GM18526 (cell line): ENCODE results near the gene POR.

Source experiments
- POLR2A ChIP-seq: IDR thresholded peaks from 3 replicates; pipeline ENCODE4 v1.6.1; 2011; ENCODE audit not compliant: insufficient read length; ENCODE audit errors: extremely low read depth

The POR gene

GRCh38 chr7:75971961-75972763 is 57.2 kb downstream of the POR start:
- no peak for TF ChIP-seq POLR2A

- TF ChIP-seq POLR2A: no peak
These were observed 62.8 kb downstream of the POR start for GRCh38 chr7:75977743-75978142.

DNA sequence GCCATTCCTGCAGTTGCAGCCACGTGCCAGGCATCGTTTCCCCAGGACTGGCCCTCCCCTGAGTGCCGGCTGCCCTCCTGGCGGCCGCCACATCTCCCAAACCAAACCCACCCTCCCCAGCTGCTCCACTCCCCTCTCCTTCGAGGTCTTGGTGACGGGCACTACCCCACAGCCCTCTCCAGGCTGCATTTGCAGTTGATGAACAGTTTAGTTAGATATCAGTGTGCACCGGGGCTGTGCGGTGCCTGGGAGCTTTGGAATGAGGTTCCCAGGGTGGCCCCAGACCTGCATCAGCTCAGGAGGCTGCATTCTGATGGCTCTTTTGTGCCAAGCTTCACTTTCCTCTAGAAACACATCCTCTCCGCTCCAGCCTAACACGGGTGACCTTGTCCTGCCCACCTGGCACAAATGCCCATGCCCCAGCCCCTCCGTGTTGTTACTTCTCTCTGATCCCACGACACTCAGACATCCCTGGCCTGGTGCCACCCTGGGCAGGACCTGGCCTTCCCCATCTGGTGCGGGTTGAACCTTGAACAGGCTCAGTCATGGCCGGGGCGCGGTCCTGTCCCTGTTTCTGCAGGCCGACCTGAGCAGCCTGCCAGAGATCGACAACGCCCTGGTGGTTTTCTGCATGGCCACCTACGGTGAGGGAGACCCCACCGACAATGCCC is 64.9 kb downstream of the POR start:
- TF ChIP-seq POLR2A: no peak

DNA sequence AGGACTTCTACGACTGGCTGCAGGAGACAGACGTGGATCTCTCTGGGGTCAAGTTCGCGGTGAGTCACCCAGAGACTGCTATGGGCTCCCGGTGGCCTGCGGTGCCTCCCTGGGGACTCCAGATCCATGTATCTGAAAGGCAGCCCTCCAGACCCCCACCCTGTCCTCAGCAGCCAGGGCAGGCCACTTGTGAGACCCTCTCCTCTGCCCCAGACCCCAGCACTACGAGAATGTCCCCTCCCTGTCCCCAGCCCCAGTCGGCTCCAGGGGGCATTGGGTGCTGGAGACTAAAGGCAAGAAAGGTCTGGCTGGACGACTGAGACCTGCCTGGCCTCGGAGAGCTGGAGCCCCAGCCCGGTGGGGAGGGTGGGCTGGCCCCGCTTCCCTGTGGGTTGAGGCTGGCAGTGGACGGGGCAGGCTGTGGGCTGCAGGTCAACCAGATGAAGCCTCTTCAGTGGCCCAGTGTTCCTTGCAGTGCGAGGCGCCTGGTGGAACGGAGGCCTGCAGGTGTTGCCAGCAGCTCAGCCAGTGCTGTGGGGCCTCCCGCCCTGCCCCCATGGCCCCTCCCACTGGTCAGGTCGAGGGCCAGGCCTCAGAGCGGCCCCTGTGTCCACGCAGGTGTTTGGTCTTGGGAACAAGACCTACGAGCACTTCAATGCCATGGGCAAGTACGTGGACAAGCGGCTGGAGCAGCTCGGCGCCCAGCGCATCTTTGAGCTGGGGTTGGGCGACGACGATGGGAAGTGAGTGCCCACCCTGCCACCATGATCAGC is 65.7 kb downstream of the POR start:
- TF ChIP-seq POLR2A: no peak

GRCh38 chr7:75981203-75981452 is 66.2 kb downstream of the POR start:
- TF ChIP-seq POLR2A: no peak

GRCh38 chr7:75981453-75982305 is 66.7 kb downstream of the POR start:
- TF ChIP-seq POLR2A: no peak

DNA sequence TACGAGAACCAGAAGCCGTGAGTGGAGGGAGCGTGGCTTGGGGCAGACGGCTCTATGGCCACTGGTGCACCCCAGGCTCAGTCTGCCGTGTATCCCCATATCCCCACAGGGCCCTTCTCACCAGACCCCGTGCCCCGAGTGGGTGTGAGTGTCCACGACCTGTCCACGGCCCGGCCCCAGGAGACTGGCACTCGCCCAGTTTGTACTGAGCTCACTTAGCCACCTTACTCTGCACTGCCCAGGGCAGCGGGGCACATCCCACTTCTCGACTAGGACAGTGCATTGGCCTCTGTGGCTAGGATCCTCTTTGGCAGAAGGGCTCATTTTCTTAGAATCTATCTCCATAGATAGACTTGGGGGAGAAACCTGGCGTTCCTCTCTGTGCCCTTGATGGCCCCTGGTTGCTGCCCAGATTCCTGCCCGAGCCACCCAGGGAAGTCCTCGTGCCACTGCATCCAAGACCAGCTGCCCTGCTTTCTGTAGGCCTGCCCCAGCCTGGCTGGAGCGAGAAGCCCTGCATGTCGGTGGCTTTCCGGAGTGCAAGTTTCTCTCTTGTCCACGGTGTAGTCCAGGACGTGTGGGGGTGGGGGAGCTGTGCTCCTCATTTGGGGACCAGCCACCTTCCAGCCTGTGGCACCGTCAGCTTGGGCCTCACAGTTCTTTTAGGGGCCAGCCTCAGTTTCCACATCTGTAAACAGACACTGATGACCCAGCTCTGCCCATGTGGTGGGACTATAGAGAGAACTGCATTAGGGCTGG is 67.5 kb downstream of the POR start:
- TF ChIP-seq POLR2A: no peak

DNA sequence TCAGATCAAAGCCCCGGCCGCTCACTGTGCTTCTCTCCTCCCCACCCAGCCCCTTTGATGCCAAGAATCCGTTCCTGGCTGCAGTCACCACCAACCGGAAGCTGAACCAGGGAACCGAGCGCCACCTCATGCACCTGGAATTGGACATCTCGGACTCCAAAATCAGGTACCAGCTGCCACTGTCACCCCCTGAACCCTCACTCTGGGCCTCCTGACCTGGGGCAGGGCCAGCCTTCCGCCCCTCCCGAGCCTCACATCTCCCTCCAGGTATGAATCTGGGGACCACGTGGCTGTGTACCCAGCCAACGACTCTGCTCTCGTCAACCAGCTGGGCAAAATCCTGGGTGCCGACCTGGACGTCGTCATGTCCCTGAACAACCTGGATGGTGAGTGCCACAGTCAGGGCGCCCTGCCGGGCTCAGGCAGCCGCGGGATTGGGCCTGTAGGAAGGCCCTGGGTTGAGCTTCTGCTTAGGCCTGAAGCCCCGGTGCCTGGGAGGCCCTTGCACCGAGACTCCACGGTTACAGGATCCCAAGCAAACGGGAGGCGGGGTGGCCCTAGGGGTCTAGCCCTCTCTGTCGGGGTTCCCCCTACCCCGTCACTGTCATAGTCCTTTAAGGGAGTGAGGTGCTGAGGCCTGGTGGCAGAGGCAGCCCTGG is 68.6 kb downstream of the POR start:
- TF ChIP-seq POLR2A: no peak

DNA sequence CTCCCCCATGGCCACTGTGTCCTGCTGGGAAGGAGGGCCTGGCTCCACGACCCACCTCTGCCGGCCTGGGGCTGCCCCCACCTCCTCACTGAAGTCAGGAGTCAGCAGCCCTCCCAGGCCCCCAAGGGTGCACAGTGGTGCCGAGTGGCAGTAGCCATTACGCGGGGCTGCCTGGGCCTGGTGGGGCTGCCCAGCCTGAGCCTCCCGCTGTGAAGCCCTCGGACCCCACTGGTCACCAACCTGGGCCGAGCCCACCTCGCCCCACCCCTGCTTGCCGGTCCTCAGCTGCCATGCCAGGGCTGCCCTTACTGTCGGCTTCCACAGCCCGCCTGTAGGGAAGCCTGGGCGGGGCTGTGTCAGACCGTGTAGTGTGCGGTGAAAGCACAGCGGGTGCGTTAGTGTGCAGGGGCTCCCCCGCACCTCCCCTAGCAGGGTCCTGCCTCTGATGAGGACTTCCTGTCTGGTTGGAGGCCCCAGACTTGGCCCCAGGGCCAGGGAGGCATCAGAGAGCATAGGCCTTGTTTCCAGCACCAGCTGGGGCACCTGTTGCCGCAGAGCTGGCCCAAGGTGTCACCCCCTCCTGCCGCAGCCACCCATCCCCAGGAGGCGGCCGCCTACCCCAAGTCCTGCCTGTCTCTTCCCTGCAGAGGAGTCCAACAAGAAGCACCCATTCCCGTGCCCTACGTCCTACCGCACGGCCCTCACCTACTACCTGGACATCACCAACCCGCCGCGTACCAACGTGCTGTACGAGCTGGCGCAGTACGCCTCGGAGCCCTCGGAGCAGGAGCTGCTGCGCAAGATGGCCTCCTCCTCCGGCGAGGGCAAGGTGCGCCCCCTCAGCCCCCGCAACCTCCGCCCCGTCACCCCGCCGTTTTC is 69.4 kb downstream of the POR start:
- TF ChIP-seq POLR2A: no peak

GRCh38 chr7:75985009-75985517 is 70.1 kb downstream of the POR start:
- TF ChIP-seq POLR2A: no peak

- no peak for TF ChIP-seq POLR2A
These were observed 70.7 kb downstream of the POR start for GRCh38 chr7:75985518-75986146.

DNA sequence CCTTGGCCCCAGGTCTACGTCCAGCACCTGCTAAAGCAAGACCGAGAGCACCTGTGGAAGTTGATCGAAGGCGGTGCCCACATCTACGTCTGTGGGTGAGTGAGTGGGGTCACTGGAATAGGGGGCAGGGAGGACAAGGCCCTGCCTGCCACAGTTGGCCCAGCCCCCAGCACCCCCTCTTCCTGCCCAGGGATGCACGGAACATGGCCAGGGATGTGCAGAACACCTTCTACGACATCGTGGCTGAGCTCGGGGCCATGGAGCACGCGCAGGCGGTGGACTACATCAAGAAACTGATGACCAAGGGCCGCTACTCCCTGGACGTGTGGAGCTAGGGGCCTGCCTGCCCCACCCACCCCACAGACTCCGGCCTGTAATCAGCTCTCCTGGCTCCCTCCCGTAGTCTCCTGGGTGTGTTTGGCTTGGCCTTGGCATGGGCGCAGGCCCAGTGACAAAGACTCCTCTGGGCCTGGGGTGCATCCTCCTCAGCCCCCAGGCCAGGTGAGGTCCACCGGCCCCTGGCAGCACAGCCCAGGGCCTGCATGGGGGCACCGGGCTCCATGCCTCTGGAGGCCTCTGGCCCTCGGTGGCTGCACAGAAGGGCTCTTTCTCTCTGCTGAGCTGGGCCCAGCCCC is 71.3 kb downstream of the POR start:
- no peak for TF ChIP-seq POLR2A
